Neutrophil (primary cell): ENCODE data around the gene CSAG1.
"Not testable (repeated sequence)": the region's sequence is repeated elsewhere in the genome, so short reads cannot be mapped to it uniquely, and the experiment has no call there.

Source experiments
- H3K27ac ChIP-seq: fragments of 200-600 bp; sonication (generic); 2 replicates; pipeline ENCODE4 v1.5.1; 2016; ENCODE audit warnings: mild to moderate bottlenecking, moderate library complexity
- H3K27me3 ChIP-seq: fragments of 200-600 bp; sonication (generic); 2 replicates; pipeline ENCODE4 v1.6.0; 2016; ENCODE audit warnings: mild to moderate bottlenecking
- H3K36me3 ChIP-seq: fragments of 200-600 bp; sonication (generic); 2 replicates; pipeline ENCODE4 v1.5.1; 2017
- H3K4me1 ChIP-seq, 2 experiments: fragments of 200-600 bp in 1 of 2; sonication (generic) in 1 of 2; 1 replicate in 1 of 2; 2 replicates in 1 of 2; pipeline versions ENCODE4 v1.5.1 to v1.6.1; 2013 to 2016; ENCODE audit warnings: low read depth in 1 of 2, low read length in 1 of 2, mild to moderate bottlenecking in 1 of 2, moderate library complexity in 1 of 2; ENCODE audit not compliant: control insufficient read depth in 1 of 2, insufficient read depth in 1 of 2
- H3K4me3 ChIP-seq, 2 experiments: fragments of 200-600 bp in 1 of 2; sonication (generic) in 1 of 2; 1 replicate in 1 of 2; 2 replicates in 1 of 2; pipeline ENCODE4 v1.5.1; 2013 to 2016; ENCODE audit warnings: low read depth in 1 of 2, low read length in 1 of 2, mild to moderate bottlenecking in 1 of 2, moderate library complexity in 1 of 2
- H3K9me3 ChIP-seq: fragments of 200-600 bp; sonication (generic); 2 replicates; pipeline ENCODE4 v1.5.1; 2016
- CTCF ChIP-seq: fragments of 200-600 bp; sonication (generic); IDR thresholded peaks from 2 replicates; pipeline ENCODE4 v1.5.1; 2016; ENCODE audit warnings: antibody characterized with exemption

Gene CSAG1

GRCh38 chrX:152738560-152738959, 5.0 kb upstream of the CSAG1 start:
- no peak overlapping the region for H3K27ac ChIP-seq
- TF ChIP-seq CTCF: no peak
- H3K4me3 ChIP-seq: no peak overlapping the region
- H3K27me3 ChIP-seq: no peaks in the 10 kb centered on the region
- no peaks in the 10 kb centered on the region for H3K36me3 ChIP-seq
- H3K4me1 ChIP-seq: no peaks in the 10 kb centered on the region
- H3K9me3 ChIP-seq: no peaks in the 10 kb centered on the region

GRCh38 chrX:152736528-152736927, 3.0 kb upstream of the CSAG1 start:
- not testable (repeated sequence) for H3K4me1 ChIP-seq, H3K27ac ChIP-seq, H3K9me3 ChIP-seq, H3K4me3 ChIP-seq, H3K36me3 ChIP-seq, H3K27me3 ChIP-seq

- no peaks in the 10 kb centered on the region for H3K36me3 ChIP-seq
- no peak overlapping the region for H3K27ac ChIP-seq
- TF ChIP-seq CTCF: no peak
- H3K9me3 ChIP-seq: no peaks in the 10 kb centered on the region
- H3K4me1 ChIP-seq: no peaks in the 10 kb centered on the region
- H3K27me3 ChIP-seq: no peaks in the 10 kb centered on the region
- no peak overlapping the region for H3K4me3 ChIP-seq
Measured at GRCh38 chrX:152735860-152736511, 2.5 kb upstream of the CSAG1 start.

GRCh38 chrX:152735101-152735500, 1.6 kb upstream of the CSAG1 start:
- TF ChIP-seq CTCF: no peak
- Histone ChIP-seq H3K27me3 (no peaks in the 10 kb centered on the region), H3K4me1 (no peaks in the 10 kb centered on the region), H3K4me3 (no peak overlapping the region), H3K9me3 (no peaks in the 10 kb centered on the region), H3K36me3 (no peaks in the 10 kb centered on the region), H3K27ac (no peak overlapping the region)

GRCh38 chrX:152734143-152734858, 780 bp upstream of the CSAG1 start:
- H3K36me3 ChIP-seq, H3K4me3 ChIP-seq, H3K27me3 ChIP-seq, H3K27ac ChIP-seq, H3K9me3 ChIP-seq, H3K4me1 ChIP-seq: not testable (repeated sequence)

GRCh38 chrX:152725409-152725808, 8.1 kb downstream of the CSAG1 start:
- H3K27me3 ChIP-seq: no peaks in the 10 kb centered on the region
- no peak overlapping the region for H3K4me3 ChIP-seq
- no peak for TF ChIP-seq CTCF
- no peaks in the 10 kb centered on the region for H3K9me3 ChIP-seq
- H3K27ac ChIP-seq: no peak overlapping the region
- no peaks in the 10 kb centered on the region for H3K4me1 ChIP-seq
- H3K36me3 ChIP-seq: no peaks in the 10 kb centered on the region

GRCh38 chrX:152713815-152714787, 19.4 kb downstream of the CSAG1 start, which contains the start of gene MAGEA2B:
Gene MAGEA2B (plus strand): TSS chrX:152714628. CDS start chrX:152717107, 2,479 bp downstream.
- not testable (repeated sequence) for H3K4me1 ChIP-seq, H3K4me3 ChIP-seq, H3K27ac ChIP-seq, H3K36me3 ChIP-seq, H3K9me3 ChIP-seq, H3K27me3 ChIP-seq

- not testable (repeated sequence) for H3K4me1 ChIP-seq, H3K4me3 ChIP-seq, H3K27ac ChIP-seq, H3K9me3 ChIP-seq, H3K27me3 ChIP-seq, H3K36me3 ChIP-seq
Measured at GRCh38 chrX:152713195-152713594, 20.3 kb downstream of the CSAG1 start.

GRCh38 chrX:152709173-152709572, 24.3 kb downstream of the CSAG1 start, which contains the start of gene CSAG2:
Gene CSAG2 (minus strand): TSS chrX:152709273. CDS start chrX:152709112, 161 bp downstream.
- H3K4me3 ChIP-seq, H3K27ac ChIP-seq, H3K9me3 ChIP-seq, H3K27me3 ChIP-seq, H3K36me3 ChIP-seq, H3K4me1 ChIP-seq: not testable (repeated sequence)
